Thyroid gland (tissue), 4 donors: Measurements from ENCODE around the gene DOK6.

ENCODE experiments used
- POLR2A ChIP-seq, 2 donors: fragments of 450-650 bp; IDR thresholded peaks; one replicate each; pipeline ENCODE4 v1.6.1; 2017; ENCODE audit warnings: antibody characterized with exemption in 2 of 2, mild to moderate bottlenecking in 2 of 2, moderate library complexity in 1 of 2
- TF ChIP-seq, protein P1 (sequence below), 6 experiments: fragments of 200-600 bp in 3 of 6; fragments of 450-650 bp in 3 of 6; sonication (generic) in 3 of 6; IDR thresholded peaks; one replicate each; pipeline ENCODE4 v1.5.1; 2016 to 2019; ENCODE audit warnings: antibody characterized with exemption in 6 of 6, mild to moderate bottlenecking in 2 of 6, inconsistent platforms in 1 of 6, moderate library complexity in 1 of 6

- TF ChIP-seq, protein P1, sequence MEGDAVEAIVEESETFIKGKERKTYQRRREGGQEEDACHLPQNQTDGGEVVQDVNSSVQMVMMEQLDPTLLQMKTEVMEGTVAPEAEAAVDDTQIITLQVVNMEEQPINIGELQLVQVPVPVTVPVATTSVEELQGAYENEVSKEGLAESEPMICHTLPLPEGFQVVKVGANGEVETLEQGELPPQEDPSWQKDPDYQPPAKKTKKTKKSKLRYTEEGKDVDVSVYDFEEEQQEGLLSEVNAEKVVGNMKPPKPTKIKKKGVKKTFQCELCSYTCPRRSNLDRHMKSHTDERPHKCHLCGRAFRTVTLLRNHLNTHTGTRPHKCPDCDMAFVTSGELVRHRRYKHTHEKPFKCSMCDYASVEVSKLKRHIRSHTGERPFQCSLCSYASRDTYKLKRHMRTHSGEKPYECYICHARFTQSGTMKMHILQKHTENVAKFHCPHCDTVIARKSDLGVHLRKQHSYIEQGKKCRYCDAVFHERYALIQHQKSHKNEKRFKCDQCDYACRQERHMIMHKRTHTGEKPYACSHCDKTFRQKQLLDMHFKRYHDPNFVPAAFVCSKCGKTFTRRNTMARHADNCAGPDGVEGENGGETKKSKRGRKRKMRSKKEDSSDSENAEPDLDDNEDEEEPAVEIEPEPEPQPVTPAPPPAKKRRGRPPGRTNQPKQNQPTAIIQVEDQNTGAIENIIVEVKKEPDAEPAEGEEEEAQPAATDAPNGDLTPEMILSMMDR (IDR thresholded peaks at IDR 0.05), result peak in 2 of 6 experiments; percentile 14 to 28
- no peak for TF ChIP-seq POLR2A (IDR thresholded peaks at IDR 0.05)
Observed at GRCh38 chr18:69636529-69637301, 236.0 kb downstream of the DOK6 start.
